Nephron progenitor cell (in vitro differentiated cells): ENCODE data around the gene SLC10A1.

Source experiments
- DNase-seq: peaks from one replicate; pipeline ENCODE4 v3.0.0; 2021
- H3K27ac Mint-ChIP-seq: 2 replicates; pipeline ENCODE4 v1.8.0; 2021; ENCODE audit warnings: mild to moderate bottlenecking, moderate library complexity, mixed read lengths
- H3K27me3 Mint-ChIP-seq: 2 replicates; pipeline ENCODE4 v1.8.0; 2021; ENCODE audit warnings: mild to moderate bottlenecking, low read depth, mixed read lengths; ENCODE audit not compliant: poor library complexity
- H3K36me3 Mint-ChIP-seq: 2 replicates; pipeline ENCODE4 v1.8.0; 2021; ENCODE audit warnings: low read depth, mixed read lengths
- H3K4me1 Mint-ChIP-seq: 2 replicates; pipeline ENCODE4 v1.8.0; 2021; ENCODE audit warnings: mixed read lengths
- H3K4me3 Mint-ChIP-seq: 2 replicates; pipeline ENCODE4 v1.8.0; 2021; ENCODE audit warnings: mild to moderate bottlenecking, moderate library complexity, mixed read lengths
- H3K9me3 Mint-ChIP-seq: 2 replicates; pipeline ENCODE4 v1.8.0; 2021; ENCODE audit warnings: mild to moderate bottlenecking, moderate library complexity, mixed read lengths
- CTCF ChIP-seq: fragments of 200-600 bp; sonication (generic); IDR thresholded peaks from 2 replicates; pipeline ENCODE4 v1.5.0; 2021; ENCODE audit warnings: antibody characterized with exemption

The SLC10A1 gene

GRCh38 chr14:69841656-69842055 lies 44.6 kb upstream of the SLC10A1 start:
- Mint-ChIP-seq H3K4me1 (peaks cover 3% of the 10 kb centered on the region), H3K9me3 (no peaks in the 10 kb centered on the region), H3K27ac (no peak overlapping the region), H3K4me3 (no peak overlapping the region), H3K27me3 (no peaks in the 10 kb centered on the region), H3K36me3 (no peaks in the 10 kb centered on the region)
- no peak for TF ChIP-seq CTCF
- DNase-seq, result no peak

- no peak for TF ChIP-seq CTCF
- Mint-ChIP-seq H3K36me3 (no peaks in the 10 kb centered on the region), H3K4me3 (no peak overlapping the region), H3K9me3 (no peaks in the 10 kb centered on the region), H3K27me3 (no peaks in the 10 kb centered on the region), H3K4me1 (no peaks in the 10 kb centered on the region), H3K27ac (no peak overlapping the region)
- no peak for DNase-seq
These were observed 42.6 kb upstream of the SLC10A1 start for GRCh38 chr14:69839661-69840060.

GRCh38 chr14:69838881-69839416 lies 41.9 kb upstream of the SLC10A1 start:
- TF ChIP-seq CTCF, result no peak
- no peak overlapping the region for H3K27ac Mint-ChIP-seq
- DNase-seq, result no peak
- no peaks in the 10 kb centered on the region for H3K36me3 Mint-ChIP-seq
- no peak overlapping the region for H3K4me3 Mint-ChIP-seq
- no peaks in the 10 kb centered on the region for H3K9me3 Mint-ChIP-seq
- H3K27me3 Mint-ChIP-seq, result no peaks in the 10 kb centered on the region
- H3K4me1 Mint-ChIP-seq, result no peaks in the 10 kb centered on the region

GRCh38 chr14:69828879-69829278 lies 31.8 kb upstream of the SLC10A1 start:
- no peaks in the 10 kb centered on the region for H3K27me3 Mint-ChIP-seq
- peaks cover 12% of the 10 kb centered on the region for H3K36me3 Mint-ChIP-seq

GRCh38 chr14:69828354-69828753 lies 31.3 kb upstream of the SLC10A1 start:
- H3K4me3 Mint-ChIP-seq, result no peak overlapping the region

More at GRCh38 chr14:69828879-69829278, 31.8 kb upstream of the SLC10A1 start:
- no peak for TF ChIP-seq CTCF
- no peak for DNase-seq
- Mint-ChIP-seq H3K4me1 (no peaks in the 10 kb centered on the region), H3K27ac (no peak overlapping the region), H3K4me3 (no peak overlapping the region), H3K9me3 (peaks cover 48% of the 10 kb centered on the region)

More at GRCh38 chr14:69828354-69828753, 31.3 kb upstream of the SLC10A1 start:
- Mint-ChIP-seq H3K27me3 (no peaks in the 10 kb centered on the region), H3K36me3 (peaks cover 12% of the 10 kb centered on the region), H3K4me1 (no peaks in the 10 kb centered on the region), H3K27ac (no peak overlapping the region), H3K9me3 (peaks cover 48% of the 10 kb centered on the region)
- TF ChIP-seq CTCF, result no peak
- DNase-seq, result no peak
